GM23338 (cell line): ENCODE data around the gene EP300. TPM values are rescaled to one million over a fixed set of nuclear protein-coding genes. Genes with fewer than 3 reads are reported as not detected.
"Not testable (repeated sequence)": the region's sequence is repeated elsewhere in the genome, so short reads cannot be mapped to it uniquely, and the experiment has no call there.

Experiments
- ATAC-seq: fragments of 200-7000 bp; cut with Tn5 transposase; 3 replicates; pipeline ENCODE4 v1.9.1; 2020
- DNase-seq: peaks from one replicate; pipeline ENCODE4 v3.0.0-alpha.2; 2015; ENCODE audit warnings: low spot score
- H2AFZ ChIP-seq: fragments of 200-600 bp; sonication (generic); 2 replicates; pipeline ENCODE4 v1.8.0; 2016; ENCODE audit warnings: antibody characterized with exemption, mild to moderate bottlenecking, moderate library complexity
- H3F3A ChIP-seq: fragments of 200-600 bp; sonication (generic); replicated peaks from 2 replicates; pipeline ENCODE4 v1.8.0; 2017; ENCODE audit warnings: antibody characterized with exemption, mixed run types, low read depth
- H3K27ac ChIP-seq: fragments of 200-600 bp; sonication (generic); 2 replicates; pipeline ENCODE4 v1.6.1; 2016; ENCODE audit warnings: low read depth
- H3K27me3 ChIP-seq: fragments of 200-600 bp; sonication (generic); 2 replicates; pipeline ENCODE4 v1.8.0; 2016; ENCODE audit warnings: mild to moderate bottlenecking, mixed run types, moderate library complexity; ENCODE audit not compliant: insufficient read depth
- H3K36me3 ChIP-seq: fragments of 200-600 bp; sonication (generic); 2 replicates; pipeline ENCODE4 v1.8.0; 2016; ENCODE audit warnings: mild to moderate bottlenecking; ENCODE audit not compliant: insufficient read depth
- H3K4me1 ChIP-seq: fragments of 200-600 bp; sonication (generic); 2 replicates; pipeline ENCODE4 v1.8.0; 2016; ENCODE audit warnings: mild to moderate bottlenecking, moderate library complexity; ENCODE audit not compliant: insufficient read depth
- H3K4me2 ChIP-seq: fragments of 200-600 bp; sonication (generic); 2 replicates; pipeline ENCODE4 v1.7.1; 2017; ENCODE audit warnings: mixed run types
- H3K4me3 ChIP-seq: fragments of 200-600 bp; sonication (generic); 2 replicates; pipeline ENCODE4 v1.6.1; 2016; ENCODE audit warnings: mixed run types
- H3K79me2 ChIP-seq: fragments of 200-600 bp; sonication (generic); replicated peaks from 2 replicates; pipeline ENCODE4 v1.8.0; 2017; ENCODE audit warnings: mild to moderate bottlenecking; ENCODE audit not compliant: insufficient read depth
- H3K9me2 ChIP-seq: fragments of 200-600 bp; sonication (generic); 2 replicates; pipeline ENCODE4 v1.8.0; 2017; ENCODE audit not compliant: insufficient read depth
- H4K20me1 ChIP-seq: fragments of 200-600 bp; sonication (generic); replicated peaks from 2 replicates; pipeline ENCODE4 v1.8.0; 2017; ENCODE audit warnings: mild to moderate bottlenecking; ENCODE audit not compliant: insufficient read depth
- H3K27ac Mint-ChIP-seq: 2 replicates; pipeline ENCODE4 v1.8.0; 2020; ENCODE audit warnings: inconsistent platforms, mild to moderate bottlenecking, moderate library complexity, mixed read lengths
- H3K27me3 Mint-ChIP-seq: 3 replicates; pipeline ENCODE4 v1.8.0; 2022; ENCODE audit warnings: low read depth, mild to moderate bottlenecking, moderate library complexity, mixed read lengths, inconsistent platforms; ENCODE audit not compliant: insufficient read depth, poor library complexity
- H3K36me3 Mint-ChIP-seq: 3 replicates; pipeline ENCODE4 v1.8.0; 2021; ENCODE audit warnings: low read depth, mild to moderate bottlenecking, inconsistent platforms, moderate library complexity, mixed read lengths
- H3K4me1 Mint-ChIP-seq: 3 replicates; pipeline ENCODE4 v1.8.0; 2020; ENCODE audit warnings: mild to moderate bottlenecking, inconsistent platforms, mixed read lengths
- H3K4me3 Mint-ChIP-seq: 3 replicates; pipeline ENCODE4 v1.8.0; 2021; ENCODE audit warnings: moderate library complexity, mild to moderate bottlenecking, inconsistent platforms, mixed read lengths
- H3K9me3 Mint-ChIP-seq: 3 replicates; pipeline ENCODE4 v1.8.0; 2020; ENCODE audit warnings: moderate library complexity, mild to moderate bottlenecking, inconsistent platforms, mixed read lengths
- CTCF ChIP-seq, 2 experiments: fragments of 200-600 bp in 1 of 2; sonication (generic) in 1 of 2; conservative IDR thresholded peaks; 2 replicates each; pipeline versions ENCODE4 v1.5.1 to v1.6.1; 2016 to 2017; ENCODE audit warnings: antibody characterized with exemption in 2 of 2, low read depth in 2 of 2, mild to moderate bottlenecking in 2 of 2, moderate library complexity in 1 of 2
- STAT1 ChIP-seq: IDR thresholded peaks from one replicate; pipeline ENCODE4 v1.6.1; 2016; ENCODE audit warnings: antibody characterized with exemption; ENCODE audit not compliant: unreplicated experiment
- ZNF462 ChIP-seq: fragments of 250-450 bp; sonication (Bioruptor Pico); IDR thresholded peaks from 2 replicates; pipeline ENCODE4 v1.5.0; 2020; ENCODE audit warnings: mild to moderate bottlenecking, moderate library complexity
- polyA plus RNA-seq: library from polyadenylated mRNA; unstranded; fragments of >200 nt; fragmentation: Nextera tagmentation; extraction: Ambion mirVana; gene quantifications from 2 replicates; pipeline ENCODE4 v1.2.1, GENCODE V29; 2016
- total RNA-seq: library from RNA; depleted of rRNA; stranded (reverse); fragments of >200 nt; shearing (Covaris generic); gene quantifications from 2 replicates; pipeline ENCODE4 v1.2.3, GENCODE V29; 2014

The EP300 gene
- total and polyA plus RNA-seq, 2 experiments from 2014 or later = 40.7 to 129 TPM

DNA sequence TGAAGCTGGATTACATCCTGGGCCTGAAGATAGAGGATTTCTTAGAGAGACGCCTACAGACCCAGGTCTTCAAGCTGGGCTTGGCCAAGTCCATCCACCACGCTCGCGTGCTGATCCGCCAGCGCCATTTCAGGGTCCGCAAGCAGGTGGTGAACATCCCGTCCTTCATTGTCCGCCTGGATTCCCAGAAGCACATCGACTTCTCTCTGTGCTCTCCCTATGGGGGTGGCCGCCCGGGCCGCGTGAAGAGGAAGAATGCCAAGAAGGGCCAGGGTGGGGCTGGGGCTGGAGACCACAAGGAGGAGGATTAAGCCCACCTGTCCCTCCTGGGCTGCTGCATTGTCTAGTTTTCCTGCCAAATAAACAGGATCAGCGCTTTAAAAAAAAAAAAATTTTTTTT is 28.1 kb upstream of the EP300 start:
- H3F3A ChIP-seq, ATAC-seq, H4K20me1 ChIP-seq, H3K27me3 Mint-ChIP-seq, H3K4me2 ChIP-seq, H3K36me3 ChIP-seq, H3K79me2 ChIP-seq, DNase-seq, H3K27ac Mint-ChIP-seq, H3K9me3 Mint-ChIP-seq, H3K36me3 Mint-ChIP-seq, H3K4me1 ChIP-seq, H3K4me3 ChIP-seq, H3K9me2 ChIP-seq, H3K4me3 Mint-ChIP-seq, H3K27me3 ChIP-seq, H2AFZ ChIP-seq, H3K27ac ChIP-seq: not testable (repeated sequence)
- peaks cover 17% of the 10 kb centered on the region for H3K4me1 Mint-ChIP-seq

GRCh38 chr22:41066341-41066740 is 26.1 kb upstream of the EP300 start:
- not testable (repeated sequence) for H3K27me3 Mint-ChIP-seq
- H3K4me1 Mint-ChIP-seq = peaks cover 17% of the 10 kb centered on the region

GRCh38 chr22:41067968-41068367 is 24.4 kb upstream of the EP300 start:
- not testable (repeated sequence) for H3K27me3 Mint-ChIP-seq, H3K9me2 ChIP-seq, H3K9me3 Mint-ChIP-seq, H3K36me3 ChIP-seq, H3K4me3 Mint-ChIP-seq, H3K27ac ChIP-seq, H3K4me1 ChIP-seq, H2AFZ ChIP-seq, H4K20me1 ChIP-seq, H3K4me1 Mint-ChIP-seq, H3F3A ChIP-seq, H3K79me2 ChIP-seq, H3K4me3 ChIP-seq, H3K36me3 Mint-ChIP-seq, H3K27me3 ChIP-seq, DNase-seq, H3K27ac Mint-ChIP-seq, ATAC-seq, H3K4me2 ChIP-seq
- 0 out of 4 replicates have a peak, but pooled peaks of 1 of the 2 experiments have one; percentile 10 for TF ChIP-seq CTCF (conservative IDR thresholded peaks at IDR 0.05; ENCODE audit: low read depth in 2 of 2)

More at GRCh38 chr22:41066341-41066740, 26.1 kb upstream of the EP300 start:
- H3K9me2 ChIP-seq, DNase-seq, ATAC-seq, H3K27me3 ChIP-seq, H3K9me3 Mint-ChIP-seq, H3K4me2 ChIP-seq, H3K27ac Mint-ChIP-seq, H3K36me3 ChIP-seq, H3K4me3 Mint-ChIP-seq, H3K4me3 ChIP-seq, H3F3A ChIP-seq, H3K79me2 ChIP-seq, H4K20me1 ChIP-seq, H3K27ac ChIP-seq, H3K36me3 Mint-ChIP-seq, H2AFZ ChIP-seq, H3K4me1 ChIP-seq: not testable (repeated sequence)

GRCh38 chr22:41070665-41071331 is 21.6 kb upstream of the EP300 start:
- H3K4me3 ChIP-seq = no peak overlapping the region
- peaks cover 1% of the 10 kb centered on the region for H3K27me3 Mint-ChIP-seq
- H3K27me3 ChIP-seq = no peaks in the 10 kb centered on the region
- H3K9me2 ChIP-seq = no peaks in the 10 kb centered on the region; the same call in 1 of the 2 replicates
- no peaks in the 10 kb centered on the region for H3K36me3 ChIP-seq
- H3K4me1 ChIP-seq = no peaks in the 10 kb centered on the region
- H3K4me3 Mint-ChIP-seq = no peak overlapping the region
- H3K4me2 ChIP-seq = no peak overlapping the region
- H3K9me3 Mint-ChIP-seq = no peaks in the 10 kb centered on the region
- H3K27ac Mint-ChIP-seq = no peak overlapping the region
- H3K4me1 Mint-ChIP-seq = no peaks in the 10 kb centered on the region
- no peaks in the 10 kb centered on the region for H3F3A ChIP-seq
- no peaks in the 10 kb centered on the region for H3K79me2 ChIP-seq
- ATAC-seq (no peak), DNase-seq (no peak)
- no peak overlapping the region for H2AFZ ChIP-seq
- no peaks in the 10 kb centered on the region for H4K20me1 ChIP-seq
- H3K36me3 Mint-ChIP-seq = no peaks in the 10 kb centered on the region
- H3K27ac ChIP-seq = no peak overlapping the region
- no peak for TF ChIP-seq ZNF462 (CRISPR knock-in tag)
- no peak for TF ChIP-seq STAT1
